ENCODE measurements around the gene GNAL. TPM values are rescaled to one million over a fixed set of nuclear protein-coding genes. Genes with fewer than 3 reads are reported as not detected.

Gene GNAL
- total and polyA plus RNA-seq, 4 donors: 0.15 to 0.92 (median 0.72) TPM

GRCh38 chr18:11828786-11829432, 139.8 kb downstream of the GNAL start:
- DNase-seq (ENCODE audit: low spot score): no peak
- Histone ChIP-seq H3K9ac (ENCODE audit: low read depth in 1 of 2, low read length in 2 of 2) (no peak overlapping the region), H3K4me1 (ENCODE audit: control insufficient read depth in 4 of 4, insufficient read depth in 4 of 4, low read length in 3 of 4) (no peaks in the 10 kb centered on the region), H3K27ac (ENCODE audit: low read depth in 1 of 2, low read length in 2 of 2) (no peak overlapping the region), H3K4me3 (ENCODE audit: low read depth in 1 of 3, low read length in 3 of 3) (no peak overlapping the region), H3K9me3 (ENCODE audit: control insufficient read depth in 4 of 4, low read length in 3 of 4) (no peaks in the 10 kb centered on the region), H3K36me3 (ENCODE audit: control insufficient read depth in 4 of 4, insufficient read depth in 3 of 4, low read depth in 1 of 4, low read length in 3 of 4) (no peaks in the 10 kb centered on the region), H3K27me3 (ENCODE audit: control insufficient read depth in 4 of 4, insufficient read depth in 4 of 4, low read length in 3 of 4) (no peaks in the 10 kb centered on the region)
- 80% methylated on average over 6 of the region's 6 CpGs for WGBS
- TF ChIP-seq HNF4G (IDR thresholded peaks at IDR 0.05): no peak
- TF ChIP-seq MAX (IDR thresholded peaks at IDR 0.05): no peak
- TF ChIP-seq JUND (IDR thresholded peaks at IDR 0.05): no peak
- TF ChIP-seq RXRA (IDR thresholded peaks at IDR 0.05): no peak
- TF ChIP-seq SP1 (IDR thresholded peaks at IDR 0.05): no peak
- TF ChIP-seq YY1 (IDR thresholded peaks at IDR 0.05): no peak
- no peak for TF ChIP-seq TAF1 (conservative IDR thresholded peaks at IDR 0.05)
- no peak for TF ChIP-seq RAD21 (IDR thresholded peaks at IDR 0.05)
- TF ChIP-seq HNF4A (conservative IDR thresholded peaks at IDR 0.05): no peak
- no peak for TF ChIP-seq CTCF (IDR thresholded peaks at IDR 0.05; ENCODE audit: low read depth, low read length, missing input control)
- TF ChIP-seq ATF3 (IDR thresholded peaks at IDR 0.05): no peak
- TF ChIP-seq REST (IDR thresholded peaks at IDR 0.05): no peak
- TF ChIP-seq FOXA1 (IDR thresholded peaks at IDR 0.05): no peak
- TF ChIP-seq FOXA2 (IDR thresholded peaks at IDR 0.05): no peak
- no peak for TF ChIP-seq EGR1 (IDR thresholded peaks at IDR 0.05; ENCODE audit: low read depth in 2 of 2)
- TF ChIP-seq ZBTB33 (IDR thresholded peaks at IDR 0.05): no peak
- no peak for TF ChIP-seq NR2F2 (IDR thresholded peaks at IDR 0.05)
- TF ChIP-seq GABPA (IDR thresholded peaks at IDR 0.05 in 1 of 2, conservative IDR thresholded peaks at IDR 0.05 in 1 of 2): no peak

All from liver (tissue), 9 donors.